ENCODE data around the gene TROAP.

The TROAP gene

GRCh38 chr12:49359671-49360070 is 36.6 kb downstream of the TROAP start:
- DNase-seq (ENCODE audit: low spot score) = no peak
- TF ChIP-seq CTCF (IDR thresholded peaks at IDR 0.05; ENCODE audit: borderline replicate concordance, control extremely low read depth, extremely low read depth, insufficient read depth, missing control alignments) = no peak
- in situ Hi-C loops (cut with MboI; ENCODE audit: low sequenced_read_pairs, unreplicated experiment) = loop anchor here (5.0 kb wide), 1 partner anchor 148 kb away; no protein-coding TSS in a partner anchor

GRCh38 chr12:49362077-49362476 is 39.0 kb downstream of the TROAP start:
- DNase-seq (ENCODE audit: low spot score) = no peak
- in situ Hi-C loops (cut with MboI; ENCODE audit: low sequenced_read_pairs, unreplicated experiment) = loop anchor here (5.0 kb wide), 1 partner anchor 145 kb away; no protein-coding TSS in a partner anchor
- TF ChIP-seq CTCF (IDR thresholded peaks at IDR 0.05; ENCODE audit: borderline replicate concordance, control extremely low read depth, extremely low read depth, insufficient read depth, missing control alignments) = no peak

GRCh38 chr12:49364989-49365388 is 41.9 kb downstream of the TROAP start:
- TF ChIP-seq CTCF (IDR thresholded peaks at IDR 0.05; ENCODE audit: borderline replicate concordance, control extremely low read depth, extremely low read depth, insufficient read depth, missing control alignments) = no peak
- DNase-seq (ENCODE audit: low spot score) = no peak
- in situ Hi-C loops (cut with MboI; ENCODE audit: low sequenced_read_pairs, unreplicated experiment) = loop anchor here (5.0 kb wide), 1 partner anchor 142 kb away; no protein-coding TSS in a partner anchor

- DNase-seq (ENCODE audit: low spot score) = no peak
- no peak for TF ChIP-seq CTCF (IDR thresholded peaks at IDR 0.05; ENCODE audit: borderline replicate concordance, control extremely low read depth, extremely low read depth, insufficient read depth, missing control alignments)
- in situ Hi-C loops (cut with MboI; ENCODE audit: low sequenced_read_pairs, unreplicated experiment) = no loop called here
Observed at GRCh38 chr12:49365542-49365941, 42.5 kb downstream of the TROAP start.

- TF ChIP-seq CTCF (IDR thresholded peaks at IDR 0.05; ENCODE audit: borderline replicate concordance, control extremely low read depth, extremely low read depth, insufficient read depth, missing control alignments) = no peak
- in situ Hi-C loops (cut with MboI; ENCODE audit: low sequenced_read_pairs, unreplicated experiment) = no loop called here
- no peak for DNase-seq (ENCODE audit: low spot score)
Observed at GRCh38 chr12:49366096-49366651, 43.1 kb downstream of the TROAP start.

GRCh38 chr12:49366652-49367380 is 43.8 kb downstream of the TROAP start:
- peak; percentile 22 for TF ChIP-seq CTCF (IDR thresholded peaks at IDR 0.05; ENCODE audit: borderline replicate concordance, control extremely low read depth, extremely low read depth, insufficient read depth, missing control alignments)
- in situ Hi-C loops (cut with MboI; ENCODE audit: low sequenced_read_pairs, unreplicated experiment) = no loop called here
- DNase-seq (ENCODE audit: low spot score) = peak; percentile 96

Data from GM13976 (cell line).